ENCODE measurements around the gene AP5Z1. TPM values are rescaled to one million over a fixed set of nuclear protein-coding genes. Genes with fewer than 3 reads are reported as not detected.

AP5Z1 gene
- total RNA-seq, 2 donors from 2014 or later, result 7.5 to 9.2 TPM

DNA sequence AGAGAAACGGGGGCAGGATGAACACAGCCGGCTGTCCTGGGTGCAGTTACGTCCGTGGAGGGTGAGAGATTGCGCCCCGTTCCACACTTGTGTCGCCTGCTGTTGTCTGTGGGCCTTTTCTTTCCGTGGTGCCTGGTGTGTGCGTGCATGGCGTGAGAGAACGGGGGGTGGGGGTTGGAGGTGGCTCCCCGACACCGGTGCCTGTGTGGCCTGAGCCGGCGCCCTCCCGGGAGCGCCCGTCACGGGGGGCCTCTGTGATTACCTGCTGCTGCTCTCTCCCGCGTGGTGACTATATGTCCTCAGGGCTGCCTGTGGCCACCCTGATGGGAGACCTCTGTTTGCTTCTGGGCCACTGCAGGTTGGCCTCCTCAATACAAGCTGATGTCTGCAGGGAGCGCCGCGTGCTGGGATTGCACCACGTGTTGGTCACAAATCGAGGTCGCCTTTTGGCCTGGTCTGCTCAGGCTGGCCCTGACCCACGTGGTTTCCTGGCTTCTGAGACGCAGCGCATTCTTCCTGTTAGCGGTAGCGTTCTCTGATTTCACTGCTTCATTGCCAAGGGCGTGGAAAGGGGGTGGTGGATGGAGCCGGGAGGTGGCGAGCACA, 10.9 kb upstream of the AP5Z1 start:
- Histone ChIP-seq H3K4me3 (no peak overlapping the region), H3K4me1 (peaks cover 0 to 9% of the 10 kb centered on the region in 2 donors), H3K27ac (no peak overlapping the region), H3K9me3 (no peaks in the 10 kb centered on the region), H3K36me3 (peaks cover 70% of the 10 kb centered on the region), H3K27me3 (no peaks in the 10 kb centered on the region)
- DNase-seq (ENCODE audit: low spot score), result no peak
- TF ChIP-seq, protein P1, sequence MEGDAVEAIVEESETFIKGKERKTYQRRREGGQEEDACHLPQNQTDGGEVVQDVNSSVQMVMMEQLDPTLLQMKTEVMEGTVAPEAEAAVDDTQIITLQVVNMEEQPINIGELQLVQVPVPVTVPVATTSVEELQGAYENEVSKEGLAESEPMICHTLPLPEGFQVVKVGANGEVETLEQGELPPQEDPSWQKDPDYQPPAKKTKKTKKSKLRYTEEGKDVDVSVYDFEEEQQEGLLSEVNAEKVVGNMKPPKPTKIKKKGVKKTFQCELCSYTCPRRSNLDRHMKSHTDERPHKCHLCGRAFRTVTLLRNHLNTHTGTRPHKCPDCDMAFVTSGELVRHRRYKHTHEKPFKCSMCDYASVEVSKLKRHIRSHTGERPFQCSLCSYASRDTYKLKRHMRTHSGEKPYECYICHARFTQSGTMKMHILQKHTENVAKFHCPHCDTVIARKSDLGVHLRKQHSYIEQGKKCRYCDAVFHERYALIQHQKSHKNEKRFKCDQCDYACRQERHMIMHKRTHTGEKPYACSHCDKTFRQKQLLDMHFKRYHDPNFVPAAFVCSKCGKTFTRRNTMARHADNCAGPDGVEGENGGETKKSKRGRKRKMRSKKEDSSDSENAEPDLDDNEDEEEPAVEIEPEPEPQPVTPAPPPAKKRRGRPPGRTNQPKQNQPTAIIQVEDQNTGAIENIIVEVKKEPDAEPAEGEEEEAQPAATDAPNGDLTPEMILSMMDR (IDR thresholded peaks at IDR 0.05), result no peak

DNA sequence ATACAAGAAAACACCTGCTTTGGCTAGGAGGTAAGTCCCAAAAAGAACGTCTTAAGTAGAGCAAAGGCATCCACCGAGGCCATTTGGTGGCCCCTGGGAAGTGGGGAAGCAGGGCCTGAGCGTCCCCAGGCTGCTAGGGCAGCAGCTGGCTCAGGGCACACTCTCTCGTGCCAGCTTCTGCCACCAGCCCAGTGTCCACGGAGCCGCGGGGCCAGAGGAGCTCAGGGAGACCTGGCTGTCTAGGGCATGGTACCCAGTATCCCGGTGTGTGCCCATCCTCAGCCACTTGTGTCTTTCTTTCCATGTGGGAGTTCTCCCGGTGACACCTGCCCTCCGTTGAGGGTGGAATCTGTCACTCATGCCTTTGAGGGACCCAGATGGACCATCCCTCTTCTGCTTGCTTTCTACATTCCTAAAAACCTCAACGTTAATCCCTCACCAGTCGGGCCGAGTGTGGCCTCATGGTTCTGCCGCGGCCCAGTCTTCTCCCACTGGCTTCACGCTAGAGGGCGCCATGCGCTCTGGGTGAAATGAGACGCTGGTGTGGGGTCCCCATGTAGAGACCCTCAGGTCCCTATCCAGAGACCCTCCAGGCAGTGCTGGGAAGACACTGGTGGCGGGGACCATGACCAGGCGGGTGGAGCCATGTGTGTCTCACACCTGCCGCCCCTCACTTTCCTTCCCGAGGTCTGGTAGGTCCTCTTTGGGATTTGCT, 9.5 kb upstream of the AP5Z1 start:
- no peak overlapping the region for H3K4me3 ChIP-seq
- TF ChIP-seq, protein P1 (IDR thresholded peaks at IDR 0.05), result peak in 1 of 2 donors; percentile 28
- no peaks in the 10 kb centered on the region for H3K27me3 ChIP-seq
- no peaks in the 10 kb centered on the region for H3K9me3 ChIP-seq
- H3K36me3 ChIP-seq, result peaks cover 55% of the 10 kb centered on the region
- H3K4me1 ChIP-seq, result peaks cover 0 to 19% of the 10 kb centered on the region in 2 donors
- DNase-seq (ENCODE audit: low spot score), result no peak
- H3K27ac ChIP-seq, result no peak overlapping the region

DNA sequence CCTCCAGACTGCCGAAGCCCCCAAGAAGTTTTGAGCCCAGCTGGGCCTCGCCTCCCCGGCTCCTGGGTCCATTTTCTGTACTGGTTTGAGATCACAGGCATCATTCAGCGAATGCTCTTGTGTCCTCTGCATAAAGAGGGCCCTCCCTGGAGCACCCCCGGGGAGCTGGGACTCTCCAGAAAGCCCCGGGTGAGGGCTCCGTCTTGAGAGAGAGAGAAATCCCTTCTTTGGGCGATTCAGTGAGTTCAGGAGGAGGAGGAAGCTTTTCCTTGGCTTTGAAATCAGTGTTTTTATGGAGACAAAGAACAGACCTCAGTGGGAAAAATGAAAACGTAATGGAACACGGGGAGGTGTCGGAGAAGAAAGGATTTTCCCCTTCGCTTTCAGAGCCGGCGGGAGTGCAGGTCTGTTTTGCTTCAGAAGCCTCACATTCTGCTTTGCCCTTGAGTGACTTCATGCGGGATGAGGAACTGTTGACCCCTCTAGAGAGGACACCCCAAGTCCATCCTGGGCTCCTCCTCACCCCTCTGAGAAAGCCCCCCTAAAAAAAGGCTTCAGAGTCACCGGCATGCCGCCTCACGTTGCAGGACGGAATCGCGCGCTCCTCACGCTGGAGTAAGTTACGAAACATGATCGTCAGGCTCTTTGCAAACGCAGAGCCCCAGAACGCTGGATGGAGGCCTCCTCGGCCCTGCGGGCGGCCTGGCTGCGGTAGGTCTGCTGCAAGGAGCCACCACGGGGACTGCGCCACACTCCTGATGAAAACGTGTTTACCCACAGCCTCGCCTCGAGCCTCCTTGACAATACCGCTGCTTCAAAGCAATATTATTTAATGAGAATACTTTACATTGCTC, 8.5 kb upstream of the AP5Z1 start:
- Histone ChIP-seq H3K27ac (no peak overlapping the region), H3K4me1 (peaks cover 0 to 19% of the 10 kb centered on the region in 2 donors), H3K36me3 (peaks cover 46% of the 10 kb centered on the region), H3K27me3 (no peaks in the 10 kb centered on the region), H3K4me3 (no peak overlapping the region), H3K9me3 (no peaks in the 10 kb centered on the region)
- TF ChIP-seq, protein P1 (IDR thresholded peaks at IDR 0.05), result no peak
- no peak for DNase-seq (ENCODE audit: low spot score)

DNA sequence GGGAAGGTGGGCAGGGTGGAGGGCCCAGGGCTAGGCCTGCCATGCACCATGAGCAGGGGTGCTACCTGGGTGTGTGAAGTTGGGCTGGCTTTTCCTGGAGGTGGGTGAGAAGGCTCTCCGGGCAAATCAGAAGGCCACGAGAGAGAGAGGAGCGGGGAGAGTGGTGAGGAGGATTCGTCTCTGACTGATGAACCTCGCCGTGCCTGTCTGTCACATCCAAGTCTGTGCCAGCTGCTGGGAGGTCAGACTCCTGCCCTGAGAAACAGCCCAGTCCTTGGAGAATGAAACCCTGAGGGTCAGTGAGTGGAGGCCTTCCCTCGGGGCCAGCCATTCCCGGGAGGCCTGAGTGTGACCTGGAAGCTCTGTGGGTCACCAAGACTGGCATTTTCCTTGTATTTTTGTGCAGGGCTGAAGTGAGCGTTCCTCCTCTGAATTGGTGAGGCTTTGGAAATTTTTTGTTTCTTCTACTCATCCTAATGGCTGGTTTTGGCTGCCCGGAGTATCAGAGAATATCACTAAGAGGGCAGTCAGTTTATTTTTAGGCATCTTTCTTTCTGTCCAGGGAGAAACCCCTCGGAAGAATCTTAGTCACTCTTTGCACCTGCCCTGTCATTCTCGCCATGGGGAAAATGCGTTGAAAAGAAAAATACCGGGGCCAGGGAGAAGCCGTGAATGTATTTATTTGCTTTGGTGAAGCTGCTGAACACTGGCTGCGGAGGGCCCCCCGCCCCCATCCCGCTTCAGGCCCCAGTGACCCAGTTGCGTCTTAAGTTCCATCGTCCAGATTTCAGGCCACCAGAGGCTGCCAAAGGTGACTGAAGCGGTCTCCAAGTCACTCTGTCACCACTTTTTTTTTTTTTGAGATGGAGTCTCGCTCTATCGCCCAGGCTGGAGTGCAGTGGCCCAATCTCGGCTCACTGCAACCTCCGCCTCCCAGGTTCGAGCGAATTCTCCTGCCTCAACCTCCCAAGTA, 6.5 kb upstream of the AP5Z1 start:
- Histone ChIP-seq H3K9me3 (no peaks in the 10 kb centered on the region), H3K4me3 (no peak overlapping the region), H3K36me3 (peaks cover 27% of the 10 kb centered on the region), H3K27me3 (no peaks in the 10 kb centered on the region), H3K27ac (no peak overlapping the region), H3K4me1 (peaks cover 0 to 22% of the 10 kb centered on the region in 2 donors)
- TF ChIP-seq, protein P1 (IDR thresholded peaks at IDR 0.05), result no peak
- DNase-seq (ENCODE audit: low spot score), result no peak

DNA sequence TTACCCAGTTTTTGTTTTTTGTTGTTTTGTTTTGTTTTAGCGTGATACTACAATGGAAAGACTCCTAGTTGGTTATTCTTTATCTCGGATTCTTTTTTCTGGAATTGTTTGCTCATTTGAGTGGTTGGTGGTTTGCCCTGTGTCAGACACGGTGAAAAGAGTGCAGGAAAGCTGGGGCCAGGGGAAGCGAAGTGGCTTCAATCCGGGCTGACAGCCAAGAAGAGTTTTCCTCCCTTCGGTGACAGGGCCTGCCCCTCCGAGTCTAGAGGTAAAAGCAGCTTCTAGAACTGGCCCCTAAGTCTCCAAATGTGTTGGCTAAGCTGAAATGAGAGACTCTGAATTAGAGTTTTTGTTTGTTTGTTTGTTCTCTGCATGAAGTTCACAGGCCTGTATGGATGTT, 5.7 kb upstream of the AP5Z1 start:
- Histone ChIP-seq H3K36me3 (peaks cover 19% of the 10 kb centered on the region), H3K4me3 (no peak overlapping the region), H3K27me3 (no peaks in the 10 kb centered on the region), H3K4me1 (peaks cover 0 to 31% of the 10 kb centered on the region in 2 donors), H3K9me3 (no peaks in the 10 kb centered on the region), H3K27ac (peak overlapping the region; percentile 10 to 51)
- DNase-seq (ENCODE audit: low spot score), result no peak
- TF ChIP-seq, protein P1 (IDR thresholded peaks at IDR 0.05), result no peak
